GM21619 (cell line): Measurements from ENCODE around the gene DDX27.

Source experiments
- ATAC-seq: cut with Tn5 transposase; IDR thresholded peaks from one replicate; pipeline ENCODE4 v1.9.1; 2021; ENCODE audit not compliant: unreplicated experiment

Gene DDX27

GRCh38 chr20:49288784-49289696 is 69.8 kb downstream of the DDX27 start:
- ATAC-seq: no peak

GRCh38 chr20:49290608-49291191 is 71.5 kb downstream of the DDX27 start:
- no peak for ATAC-seq

- no peak for ATAC-seq
Observed at GRCh38 chr20:49291200-49291599, 72.0 kb downstream of the DDX27 start.

- no peak for ATAC-seq
Observed at GRCh38 chr20:49292010-49292409, 72.8 kb downstream of the DDX27 start.

GRCh38 chr20:49293122-49293521 is 73.9 kb downstream of the DDX27 start:
- no peak for ATAC-seq
